K562 (cell line): Measurements from ENCODE around the gene TMCO2. TPM values are rescaled to one million over a fixed set of nuclear protein-coding genes. Genes with fewer than 3 reads are reported as not detected.
A peak's percentile ranks its signal among the peaks of the same experiment; 100 is the strongest.

Experiments used
- ATAC-seq: fragments of 200-7000 bp; cut with Tn5 transposase; 3 replicates; pipeline ENCODE4 v1.9.1; 2020; ENCODE audit warnings: moderate library complexity
- BruUV-seq: library from RNA; stranded (reverse); fragments of 400-500 nt; replicated peaks from 2 replicates; lab custom pipeline; 2021; lab: Mats Ljungman, UMichigan
- CTCF ChIA-PET: fragments of 300-600 bp; formaldehyde crosslinking; extraction: SDS; loops from one replicate; lab custom pipeline; 2021; ENCODE audit warnings: low intra/inter-chr PET ratio; lab: Yijun Ruan, JAX
- POLR2A ChIA-PET: fragments of 300-600, 350-650 bp; sonication (Branson Sonifier 250); formaldehyde crosslinking; extraction: SDS; loops from one replicate; lab custom pipeline; 2021; ENCODE audit warnings: antibody characterized with exemption, inconsistent platforms; lab: Yijun Ruan, JAX
- DNase-seq, 4 experiments: peaks; one replicate each; pipeline versions ENCODE4 v3.0.0 to v3.0.0-alpha.2; 2011 to 2018; ENCODE audit warnings: low spot score in 3 of 4, mixed read lengths in 3 of 4; ENCODE audit errors: extremely low read depth in 1 of 4
- FAIRE-seq: peaks from 2 replicates; lab custom pipeline; 2011; peaks lifted over from hg19 to GRCh38; lab: Jason Lieb, UNC
- H2AFZ ChIP-seq: 2 replicates; pipeline ENCODE4 v1.6.0; 2011; ENCODE audit warnings: low read depth, low read length, control low read depth, inconsistent platforms
- H3K27ac ChIP-seq: fragments of 200-600 bp; 3 replicates; pipeline ENCODE4 v1.8.0; 2011; ENCODE audit warnings: low read depth, mild to moderate bottlenecking, control low read depth, inconsistent platforms, low read length, moderate library complexity, mixed read lengths; ENCODE audit errors: extremely low read depth
- H3K27me3 ChIP-seq, 2 experiments: fragments of 300-600 bp in 1 of 2; 2 replicates in 1 of 2; 3 replicates in 1 of 2; pipeline versions ENCODE4 v1.6.0 to v1.8.0; 2011; ENCODE audit warnings: inconsistent platforms in 2 of 2, low read length in 2 of 2, mild to moderate bottlenecking in 1 of 2, mixed read lengths in 1 of 2, moderate library complexity in 1 of 2; ENCODE audit not compliant: control insufficient read depth in 2 of 2, insufficient read depth in 2 of 2
- H3K36me3 ChIP-seq: fragments of 300-600 bp; 3 replicates; pipeline ENCODE4 v1.8.0; 2011; ENCODE audit warnings: mild to moderate bottlenecking, low read length, inconsistent platforms; ENCODE audit not compliant: control insufficient read depth, insufficient read depth
- H3K4me1 ChIP-seq, 2 experiments: fragments of 200-600 bp in 1 of 2; replicated peaks in 1 of 2; 2 replicates in 1 of 2; 3 replicates in 1 of 2; pipeline versions ENCODE4 v1.5.1 to v1.8.0; 2011; ENCODE audit warnings: inconsistent platforms in 2 of 2, low read length in 2 of 2, mild to moderate bottlenecking in 1 of 2, mixed read lengths in 1 of 2, moderate library complexity in 1 of 2; ENCODE audit not compliant: control insufficient read depth in 2 of 2, insufficient read depth in 2 of 2
- H3K4me2 ChIP-seq: 2 replicates; pipeline ENCODE4 v1.6.1; 2011; ENCODE audit warnings: low read length, control low read depth, inconsistent platforms, mixed read lengths; ENCODE audit not compliant: insufficient read depth
- H3K4me3 ChIP-seq: fragments of 200-600 bp; sonication (generic), shearing (Covaris generic); 2 replicates; pipeline ENCODE4 v1.5.1; 2016; ENCODE audit warnings: control low read depth, inconsistent platforms
- H3K79me2 ChIP-seq: fragments of 200-600 bp; 3 replicates; pipeline ENCODE4 v1.8.0; 2011; ENCODE audit warnings: low read length, inconsistent platforms; ENCODE audit not compliant: control insufficient read depth, insufficient read depth
- H3K9ac ChIP-seq, 2 experiments: 2 replicates each; pipeline versions ENCODE4 v1.6.0 to v1.6.1; 2011; ENCODE audit warnings: low read depth in 2 of 2, low read length in 2 of 2, control low read depth in 1 of 2, inconsistent platforms in 1 of 2, mild to moderate bottlenecking in 1 of 2, mixed read lengths in 1 of 2; ENCODE audit not compliant: insufficient read depth in 1 of 2
- H3K9me1 ChIP-seq: one replicate; pipeline ENCODE4 v1.6.0; 2011; ENCODE audit warnings: inconsistent platforms, mild to moderate bottlenecking, low read length, moderate library complexity; ENCODE audit not compliant: control insufficient read depth, insufficient read depth
- H3K9me3 ChIP-seq: replicated peaks from 2 replicates; pipeline ENCODE4 v1.5.1; 2011; ENCODE audit warnings: low read depth, low read length, inconsistent platforms; ENCODE audit not compliant: control insufficient read depth, insufficient read depth
- H4K20me1 ChIP-seq: replicated peaks from 2 replicates; pipeline ENCODE4 v1.6.1; 2011; ENCODE audit warnings: low read length, inconsistent platforms, mixed read lengths; ENCODE audit not compliant: control insufficient read depth, insufficient read depth
- CC2D1A ChIP-seq: fragments of 450-650 bp; IDR thresholded peaks from 2 replicates; pipeline ENCODE4 v1.6.1; 2017; ENCODE audit warnings: mild to moderate bottlenecking
- CTBP1 ChIP-seq: fragments of 450-650 bp; IDR thresholded peaks from 2 replicates; pipeline ENCODE4 v1.6.1; 2016; ENCODE audit warnings: borderline replicate concordance
- E2F4 ChIP-seq: sonication (generic); formaldehyde crosslinking; IDR thresholded peaks from 2 replicates; pipeline ENCODE4 v1.8.0; 2022; ENCODE audit warnings: mild to moderate bottlenecking, low read depth, missing genetic modification reagents
- FUS ChIP-seq: fragments of 200-400 bp; formaldehyde crosslinking; optimal IDR thresholded peaks from 2 replicates; pipeline ENCODE3; 2017; ENCODE audit warnings: low read depth, low read length
- MCM7 ChIP-seq, 2 experiments: fragments of 450-650 bp; IDR thresholded peaks; 2 replicates each; pipeline ENCODE4 v1.6.1; 2016 to 2018
- ZFP1 ChIP-seq: fragments of 450-650 bp; formaldehyde crosslinking; IDR thresholded peaks from 2 replicates; pipeline ENCODE4 v1.4.0; 2020; ENCODE audit warnings: mild to moderate bottlenecking, mixed read lengths
- ZNF263 ChIP-seq: sonication (generic); formaldehyde crosslinking; IDR thresholded peaks from 2 replicates; pipeline ENCODE4 v1.8.0; 2022; ENCODE audit warnings: mild to moderate bottlenecking, missing genetic modification reagents, borderline replicate concordance
- ZNF57 ChIP-seq: fragments of 450-650 bp; formaldehyde crosslinking; IDR thresholded peaks from 2 replicates; pipeline ENCODE4 v1.4.0; 2020; ENCODE audit warnings: mild to moderate bottlenecking, moderate library complexity
- WGBS: fragments of 100-300 bp; shearing (Covaris generic); methylation state at CpG from one replicate; pipeline ENCODE4 v1.1.6; 2016; ENCODE audit warnings: low coverage, mixed read lengths; ENCODE audit not compliant: insufficient coverage; ENCODE audit errors: missing lambda C conversion rate; 5-methylcytosine and 5-hydroxymethylcytosine counted together
- in situ Hi-C: fragments of 300-500 bp; cut with MboI; formaldehyde crosslinking; loops from 4 replicates; pipeline ENCODE4 v1.15.0; 2018; ENCODE audit warnings: inconsistent platforms, mixed read lengths
- intact Hi-C: fragments of 100-400 bp; cut with micrococcal nuclease; formaldehyde crosslinking; loops from 2 replicates; pipeline ENCODE4 v1.14.2; 2022
- polyA plus RNA-seq, 8 experiments: library from polyadenylated mRNA; depleted of rRNA in 4 of 8; stranded (reverse) in 5 of 8; unstranded in 3 of 8; fragments of >200 nt; fragmentation: Nextera tagmentation in 2 of 8; fragmentation: Illumina TruSeq in 1 of 8; extraction: Ambion mirVana in 2 of 8; extraction: Trizol in 1 of 8; gene quantifications; 2 replicates each; pipeline versions ENCODE4 v1.2.1 to v1.2.3, GENCODE V29; 2011 to 2014; ENCODE audit warnings: inconsistent platforms in 1 of 8, missing spikeins in 1 of 8
- total RNA-seq, 7 experiments: library from RNA; depleted of rRNA in 6 of 7; stranded (reverse); fragments of >200 nt in 6 of 7; fragmentation: Illumina TruSeq in 2 of 7; extraction: Trizol in 2 of 7; gene quantifications; 2 replicates each; pipeline versions ENCODE4 v1.2.1 to v1.2.3, GENCODE V29; 2011 to 2021; ENCODE audit warnings: low replicate concordance in 1 of 7
- TF ChIP-seq, protein P1 (sequence below): fragments of 200-800 bp; sonication (Bioruptor generic); IDR thresholded peaks from 2 replicates; pipeline ENCODE4 v1.6.1; 2017; ENCODE audit warnings: missing genetic modification characterization, missing compliant biosample characterization

The TMCO2 gene
- total and polyA plus RNA-seq, 9 of the 15 experiments (the other 6 are each of a cell fraction or from before 2014, with no cell fraction given) = not detected

DNA sequence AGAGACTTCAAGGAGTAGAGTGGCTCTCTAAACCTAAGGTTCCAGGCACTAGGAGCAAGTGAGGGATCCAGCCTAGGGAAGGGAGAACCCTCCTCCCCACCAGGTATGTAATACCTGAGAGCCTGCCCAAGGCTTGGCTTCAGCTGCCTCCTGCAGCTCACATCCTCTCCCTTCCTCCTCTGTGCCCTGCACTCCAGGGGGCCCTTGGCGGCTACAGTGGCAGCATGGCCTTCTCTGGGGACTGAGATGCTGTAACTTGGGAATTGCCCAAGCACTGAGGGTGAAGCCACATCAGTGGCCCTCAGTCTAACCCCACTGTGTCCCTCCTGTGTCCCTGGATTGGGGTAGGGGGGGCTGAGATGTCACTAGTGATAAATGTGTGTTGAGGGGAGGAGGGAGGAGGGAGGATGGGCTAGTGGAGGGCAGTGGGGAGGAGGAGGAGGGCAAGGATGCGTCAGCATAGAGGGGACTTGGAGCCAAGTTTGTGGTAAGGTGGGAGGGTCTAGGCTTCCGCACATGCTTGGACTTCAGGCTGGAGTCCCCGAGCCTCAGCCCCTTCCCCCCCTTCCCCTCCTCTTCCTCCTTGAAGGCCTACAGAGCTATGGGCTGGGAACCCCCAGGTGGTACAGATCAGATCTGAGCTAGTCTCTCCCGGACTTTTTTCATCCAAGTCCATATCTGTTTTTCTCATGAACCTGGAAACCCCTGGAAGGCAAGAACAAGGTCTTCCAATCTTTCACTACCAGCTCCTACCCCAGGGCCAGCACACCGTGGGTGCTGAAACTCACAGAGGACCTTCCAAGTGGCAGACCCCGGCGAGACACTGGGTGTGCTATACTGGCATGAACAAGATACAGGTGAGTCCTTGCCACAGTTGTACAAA, 51.9 kb downstream of the TMCO2 start (continued):
- TF ChIP-seq E2F4 = no peak
- TF ChIP-seq, protein P1, sequence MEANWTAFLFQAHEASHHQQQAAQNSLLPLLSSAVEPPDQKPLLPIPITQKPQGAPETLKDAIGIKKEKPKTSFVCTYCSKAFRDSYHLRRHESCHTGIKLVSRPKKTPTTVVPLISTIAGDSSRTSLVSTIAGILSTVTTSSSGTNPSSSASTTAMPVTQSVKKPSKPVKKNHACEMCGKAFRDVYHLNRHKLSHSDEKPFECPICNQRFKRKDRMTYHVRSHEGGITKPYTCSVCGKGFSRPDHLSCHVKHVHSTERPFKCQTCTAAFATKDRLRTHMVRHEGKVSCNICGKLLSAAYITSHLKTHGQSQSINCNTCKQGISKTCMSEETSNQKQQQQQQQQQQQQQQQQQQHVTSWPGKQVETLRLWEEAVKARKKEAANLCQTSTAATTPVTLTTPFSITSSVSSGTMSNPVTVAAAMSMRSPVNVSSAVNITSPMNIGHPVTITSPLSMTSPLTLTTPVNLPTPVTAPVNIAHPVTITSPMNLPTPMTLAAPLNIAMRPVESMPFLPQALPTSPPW = peak; percentile 68
- TF ChIP-seq ZNF263 (CRISPR knock-in tag) = peak; percentile 94

GRCh38 chr1:40300249-40300567, 52.5 kb downstream of the TMCO2 start:
- no peak overlapping the region for H3K4me3 ChIP-seq
- peaks cover 0 to 15% of the 10 kb centered on the region in 2 experiments; a peak in 1 of 5 replicates for H3K27me3 ChIP-seq
- ChIA-PET POLR2A (interaction anchor here (0.7 to 1.1 kb wide), 2 partner anchors 23 to 33 kb away, joined by 3 read pairs; no protein-coding TSS in a partner anchor), CTCF (no interaction called here)
- no peak overlapping the region for H3K9ac ChIP-seq
- no peaks in the 10 kb centered on the region for H3K36me3 ChIP-seq
- no peak for TF ChIP-seq ZNF57 (CRISPR knock-in tag)
- TF ChIP-seq CTBP1 = no peak
- TF ChIP-seq ZFP1 = no peak
- no peak for TF ChIP-seq MCM7 (IDR thresholded peaks at IDR 0.05)
- TF ChIP-seq CC2D1A = no peak
- no peak for TF ChIP-seq FUS
- peak in 1 of 4 experiments; percentile 2 for DNase-seq
- no peaks in the 10 kb centered on the region for H3K9me1 ChIP-seq
- no peak overlapping the region for H3K27ac ChIP-seq
- WGBS = 0% methylated on average over 1 of the region's 1 CpG
- no peak for ATAC-seq
- no peaks in the 10 kb centered on the region for H3K79me2 ChIP-seq
- peaks cover 0 to 17% of the 10 kb centered on the region in 2 experiments; a peak in 2 of 5 replicates for H3K4me1 ChIP-seq
- H2AFZ ChIP-seq = no peak overlapping the region
- in situ Hi-C loops (loop anchor here (10.0 kb wide), 1 partner anchor 145 kb away; no protein-coding TSS in a partner anchor), intact Hi-C loops (no loop called here)
- no peak for FAIRE-seq
- H4K20me1 ChIP-seq = no peaks in the 10 kb centered on the region
- H3K9me3 ChIP-seq = no peaks in the 10 kb centered on the region
- no peak overlapping the region for H3K4me2 ChIP-seq
- BruUV-seq = no TSS peak
